NCI-H1930 (cell line): ENCODE measurements around the gene UNC45B.
"Not testable (repeated sequence)": the region's sequence is repeated elsewhere in the genome, so short reads cannot be mapped to it uniquely, and the experiment has no call there.

Experiments used
- DNase-seq, 2 experiments: peaks; one replicate each; lab custom pipeline; 2025; lab: John Stamatoyannopoulos, UW

Gene UNC45B

GRCh38 chr17:35214631-35215273 is 67.1 kb downstream of the UNC45B start:
- no peak for DNase-seq

- no peak for DNase-seq
Measured at GRCh38 chr17:35217107-35217506, 69.5 kb downstream of the UNC45B start.

- DNase-seq: no peak
Measured at GRCh38 chr17:35218915-35219314, 71.3 kb downstream of the UNC45B start.

- DNase-seq: no peak
Measured at GRCh38 chr17:35222452-35222851, 74.8 kb downstream of the UNC45B start.

- DNase-seq: no peak
Measured at GRCh38 chr17:35224436-35224835, 76.8 kb downstream of the UNC45B start.

GRCh38 chr17:35227546-35227945 is 79.9 kb downstream of the UNC45B start:
- no peak for DNase-seq

GRCh38 chr17:35229638-35230037 is 82.0 kb downstream of the UNC45B start:
- no peak for DNase-seq

GRCh38 chr17:35234315-35234714 is 86.7 kb downstream of the UNC45B start:
- not testable (repeated sequence) for DNase-seq

GRCh38 chr17:35235289-35235688 is 87.7 kb downstream of the UNC45B start:
- DNase-seq: no peak

- no peak for DNase-seq
Measured at GRCh38 chr17:35235917-35236316, 88.3 kb downstream of the UNC45B start.

GRCh38 chr17:35236821-35237220 is 89.2 kb downstream of the UNC45B start:
- DNase-seq: no peak

- DNase-seq: no peak
Measured at GRCh38 chr17:35238821-35239220, 91.2 kb downstream of the UNC45B start.
